Activated CD8-positive, alpha-beta T cell treated with anti-CD3 and anti-CD28 coated beads for 36 hours (primary cell): ENCODE measurements around the gene SND1. TPM values are rescaled to one million over a fixed set of nuclear protein-coding genes. Genes with fewer than 3 reads are reported as not detected.

Experiments used
- ATAC-seq: fragments of 200-7000 bp; cut with Tn5 transposase; one replicate; pipeline ENCODE4 v1.10.0; 2021; ENCODE audit warnings: mild to moderate bottlenecking, moderate library complexity
- CTCF ChIA-PET: fragments of 350-600 bp; sonication (Branson Sonifier 250); formaldehyde crosslinking; loops from one replicate; lab custom pipeline; 2021; ENCODE audit warnings: antibody characterized with exemption; lab: Charles Lee
- POLR2A ChIA-PET: fragments of 350-600 bp; sonication (Branson Sonifier 250); formaldehyde crosslinking; loops from one replicate; lab custom pipeline; 2021; ENCODE audit warnings: antibody characterized with exemption; lab: Charles Lee
- DNase-seq: peaks from one replicate; pipeline ENCODE4 v3.0.0-alpha.2; 2020
- H3K27ac Mint-ChIP-seq: one replicate; pipeline ENCODE4 v1.8.0; 2021; ENCODE audit warnings: mild to moderate bottlenecking, mixed read lengths
- H3K27me3 Mint-ChIP-seq: one replicate; pipeline ENCODE4 v1.8.0; 2021; ENCODE audit warnings: mixed read lengths
- H3K36me3 Mint-ChIP-seq: one replicate; pipeline ENCODE4 v1.8.0; 2021; ENCODE audit warnings: low read depth, mixed read lengths
- H3K4me1 Mint-ChIP-seq: one replicate; pipeline ENCODE4 v1.8.0; 2021; ENCODE audit warnings: low read depth, mixed read lengths
- H3K4me3 Mint-ChIP-seq: one replicate; pipeline ENCODE4 v1.8.0; 2021; ENCODE audit warnings: mild to moderate bottlenecking, moderate library complexity, mixed read lengths
- H3K9me3 Mint-ChIP-seq: one replicate; pipeline ENCODE4 v1.8.0; 2021; ENCODE audit warnings: mixed read lengths
- CTCF ChIP-seq: fragments of 200-600 bp; IDR thresholded peaks from one replicate; pipeline ENCODE4 v1.8.0; 2022; ENCODE audit warnings: antibody characterized with exemption, mild to moderate bottlenecking
- intact Hi-C: fragments of 100-400 bp; cut with micrococcal nuclease; formaldehyde crosslinking; loops from one replicate; pipeline ENCODE4 v1.10.0; 2022
- total RNA-seq, 2 experiments: library from RNA; stranded (reverse); gene quantifications; one replicate each; pipeline ENCODE4 v1.2.3, GENCODE V29; 2021

The SND1 gene
- total RNA-seq, 2 experiments from 2014 or later = 206 to 208 TPM

DNA sequence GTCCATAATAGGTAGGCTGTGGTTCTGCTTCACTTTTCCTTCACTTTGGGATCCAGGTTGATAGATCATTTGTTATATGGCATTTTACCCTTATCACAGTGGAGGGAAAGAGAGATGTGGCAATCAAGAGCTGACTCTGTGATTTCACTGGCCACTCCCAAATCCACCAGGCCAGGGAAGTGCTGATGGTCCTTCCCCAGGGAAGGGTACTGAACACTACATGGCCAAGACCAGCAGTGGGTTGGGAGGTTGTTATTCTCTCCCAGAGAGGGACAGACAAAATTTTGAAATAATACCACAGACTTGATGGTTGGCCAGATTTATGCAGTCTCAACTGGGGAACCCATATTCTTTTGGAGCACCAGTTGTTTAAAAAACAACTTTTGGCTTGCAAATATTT, 102.5 kb downstream of the SND1 start:
- H3K27me3 Mint-ChIP-seq = no peaks in the 10 kb centered on the region
- H3K36me3 Mint-ChIP-seq = peaks cover 24% of the 10 kb centered on the region
- ATAC-seq (no peak), DNase-seq (no peak)
- H3K27ac Mint-ChIP-seq = no peak overlapping the region
- POLR2A ChIA-PET = interaction anchor here (0.6 kb wide), 1 partner anchor 71 kb away, joined by 3 read pairs; no protein-coding TSS in a partner anchor
- intact Hi-C loops = no loop called here
- no peaks in the 10 kb centered on the region for H3K9me3 Mint-ChIP-seq
- no peak for TF ChIP-seq CTCF
- peaks cover 63% of the 10 kb centered on the region for H3K4me1 Mint-ChIP-seq
- CTCF ChIA-PET = interaction anchor here (0.9 kb wide), 1 partner anchor 20 kb away, joined by 3 read pairs; no protein-coding TSS in a partner anchor
- H3K4me3 Mint-ChIP-seq = no peak overlapping the region

DNA sequence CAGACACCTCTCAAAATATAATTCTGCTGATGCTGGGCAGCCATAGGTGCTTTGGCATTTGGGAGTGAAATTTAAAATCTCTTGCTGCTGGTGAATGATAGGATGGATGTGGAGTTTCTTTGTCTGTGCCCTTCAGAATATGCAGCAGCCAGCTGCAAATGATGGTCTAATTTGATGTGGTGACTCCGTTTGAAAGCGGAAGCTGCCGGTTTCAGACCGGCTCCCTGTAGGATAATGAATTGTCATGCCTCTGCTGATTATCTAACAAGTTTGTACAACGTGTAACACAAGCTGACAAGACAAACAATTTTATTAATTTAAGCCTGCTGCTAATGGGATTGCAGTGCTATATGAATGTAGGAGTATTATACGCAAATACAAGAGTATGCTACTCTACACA, 103.5 kb downstream of the SND1 start:
- H3K4me3 Mint-ChIP-seq = no peak overlapping the region
- CTCF ChIA-PET = interaction anchor here (1.2 kb wide), 2 partner anchors 36 to 38 kb away, joined by 3 read pairs; no protein-coding TSS in a partner anchor
- no peak for ATAC-seq
- TF ChIP-seq CTCF = no peak
- H3K4me1 Mint-ChIP-seq = peaks cover 67% of the 10 kb centered on the region
- POLR2A ChIA-PET = no interaction called here
- H3K27me3 Mint-ChIP-seq = no peaks in the 10 kb centered on the region
- H3K9me3 Mint-ChIP-seq = no peaks in the 10 kb centered on the region
- no peak for DNase-seq
- H3K36me3 Mint-ChIP-seq = peaks cover 23% of the 10 kb centered on the region
- H3K27ac Mint-ChIP-seq = no peak overlapping the region
- intact Hi-C loops = no loop called here

DNA sequence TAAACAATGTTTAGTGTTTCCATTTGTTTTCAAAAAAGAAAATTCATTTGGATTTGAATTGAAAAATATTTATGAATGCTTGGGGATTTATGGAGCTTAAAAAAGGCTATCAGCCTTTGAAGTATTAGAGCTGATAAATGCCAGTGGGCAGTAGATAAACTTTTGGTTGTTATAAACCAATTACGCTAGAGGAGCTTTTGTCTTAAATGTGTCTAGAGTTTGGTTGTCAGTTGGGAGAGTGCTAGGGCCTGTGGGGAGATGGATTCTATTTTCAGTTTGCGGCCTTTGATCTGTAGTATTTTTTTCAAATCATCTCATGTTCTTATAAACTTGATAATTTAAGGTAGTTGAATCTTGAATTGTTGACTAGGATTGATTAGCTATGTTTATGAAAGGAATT, 104.0 kb downstream of the SND1 start:
- DNase-seq = no peak
- no peak for ATAC-seq
- Mint-ChIP-seq H3K27me3 (no peaks in the 10 kb centered on the region), H3K27ac (no peak overlapping the region), H3K36me3 (peaks cover 21% of the 10 kb centered on the region), H3K4me1 (peaks cover 69% of the 10 kb centered on the region), H3K4me3 (no peak overlapping the region), H3K9me3 (no peaks in the 10 kb centered on the region)
- intact Hi-C loops = no loop called here
- no peak for TF ChIP-seq CTCF
- CTCF ChIA-PET = interaction anchor here (1.2 kb wide), 2 partner anchors 36 to 37 kb away, joined by 3 read pairs; no protein-coding TSS in a partner anchor
- POLR2A ChIA-PET = no interaction called here

DNA sequence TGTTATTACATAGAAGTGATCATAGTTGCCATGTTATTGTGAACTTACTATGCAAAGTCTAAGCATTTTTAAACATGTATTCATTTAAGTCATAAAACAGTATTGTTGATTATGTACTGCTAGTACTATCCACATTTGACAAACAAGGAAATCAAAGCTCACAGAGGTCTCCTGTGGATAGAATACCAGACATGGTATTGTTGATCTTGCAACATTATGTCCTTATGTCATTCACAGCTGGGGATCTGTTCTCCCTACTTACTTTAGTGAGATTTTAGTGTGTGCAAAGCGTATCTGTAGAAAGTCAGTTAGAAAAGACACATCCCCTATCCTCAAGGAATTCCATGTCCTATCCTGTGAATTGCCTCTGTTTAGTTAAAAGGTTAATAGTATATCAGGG, 106.1 kb downstream of the SND1 start:
- no peak for ATAC-seq
- no peak for TF ChIP-seq CTCF
- CTCF ChIA-PET = no interaction called here
- Mint-ChIP-seq H3K4me1 (peaks cover 64% of the 10 kb centered on the region), H3K36me3 (peaks cover 25% of the 10 kb centered on the region), H3K9me3 (no peaks in the 10 kb centered on the region), H3K27me3 (no peaks in the 10 kb centered on the region), H3K27ac (no peak overlapping the region), H3K4me3 (no peak overlapping the region)
- intact Hi-C loops = no loop called here
- POLR2A ChIA-PET = no interaction called here
- no peak for DNase-seq

DNA sequence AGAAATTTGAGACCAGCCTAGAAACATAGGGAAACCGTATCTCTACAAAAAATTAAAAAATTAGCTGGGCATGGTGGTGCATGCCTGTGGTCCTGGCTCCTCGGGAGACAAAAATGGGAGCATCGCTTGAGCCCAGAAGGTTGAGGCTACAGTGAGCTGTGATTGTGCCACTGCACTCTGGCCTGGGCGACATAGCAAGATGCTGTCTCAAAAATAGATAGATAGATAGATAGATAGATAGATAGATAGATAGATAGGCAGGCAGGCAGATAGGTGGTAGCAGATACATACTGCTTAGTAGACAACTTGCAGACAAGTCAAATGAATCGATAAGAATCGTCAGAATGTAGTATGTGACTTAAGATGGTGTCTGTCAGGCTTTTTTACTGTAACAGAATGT, 106.9 kb downstream of the SND1 start:
- Mint-ChIP-seq H3K4me3 (no peak overlapping the region), H3K27ac (no peak overlapping the region), H3K9me3 (no peaks in the 10 kb centered on the region), H3K36me3 (peaks cover 20% of the 10 kb centered on the region), H3K27me3 (no peaks in the 10 kb centered on the region), H3K4me1 (peaks cover 58% of the 10 kb centered on the region)
- DNase-seq (no peak), ATAC-seq (no peak)
- ChIA-PET CTCF (no interaction called here), POLR2A (no interaction called here)
- intact Hi-C loops = no loop called here
- no peak for TF ChIP-seq CTCF
